Measurements from ENCODE around the gene COX20.
"Not testable (repeated sequence)": the region's sequence is repeated elsewhere in the genome, so short reads cannot be mapped to it uniquely, and the experiment has no call there.

The COX20 gene

DNA sequence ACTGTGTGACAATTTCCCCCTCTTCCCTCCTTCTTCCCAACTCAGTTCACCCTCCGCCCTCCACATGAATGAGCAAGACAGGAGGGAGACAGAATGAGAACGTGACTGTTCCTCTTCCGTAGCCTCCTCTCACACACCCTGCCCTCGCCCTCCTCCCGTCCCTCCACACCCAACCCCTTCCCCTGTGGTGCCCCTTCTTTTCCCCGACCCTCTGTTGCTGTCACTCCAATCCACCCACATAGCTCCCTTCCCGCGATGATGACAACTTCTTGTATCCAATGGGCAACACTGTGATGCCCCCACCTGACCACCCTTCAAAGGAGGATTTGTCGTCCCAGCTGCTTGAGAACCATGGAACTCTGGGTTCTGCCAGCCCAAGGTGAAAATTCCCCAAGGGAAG, 41.4 kb upstream of the COX20 start:
- TF ChIP-seq CTCF (IDR thresholded peaks at IDR 0.05; ENCODE audit: low read depth, low read length, missing control alignments), result no peak
- DNase-seq (ENCODE audit: low read depth), result no peak
- no peak overlapping the region for H3K4me3 ChIP-seq (ENCODE audit: low read depth, low read length)
- in situ Hi-C loops (cut with HindIII; ENCODE audit: low sequenced_read_pairs), result no loop called here

DNA sequence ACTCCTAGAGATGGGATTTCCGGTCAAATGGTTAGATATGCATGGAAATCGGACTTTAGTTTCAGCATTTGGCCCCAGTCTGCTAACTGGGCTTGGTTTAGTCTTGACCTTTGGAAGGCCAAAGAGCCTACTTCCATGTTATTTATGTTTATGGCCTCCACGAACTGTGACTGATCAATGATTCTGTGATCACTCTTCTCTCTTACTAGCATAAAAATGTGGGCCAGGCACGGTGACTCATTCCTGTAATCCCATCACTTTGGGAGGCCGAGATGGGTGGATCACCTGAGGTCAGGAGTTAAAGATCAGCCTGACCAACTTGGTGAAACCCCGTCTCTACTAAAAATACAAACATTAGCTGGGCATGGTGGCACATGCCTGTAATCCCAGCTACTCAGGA, 40.9 kb upstream of the COX20 start:
- DNase-seq (ENCODE audit: low read depth); H3K4me3 ChIP-seq (ENCODE audit: low read depth, low read length); in situ Hi-C loops (cut with HindIII; ENCODE audit: low sequenced_read_pairs): not testable (repeated sequence)

- H3K4me3 ChIP-seq (ENCODE audit: low read depth, low read length), result no peak overlapping the region
- peak; percentile 62 for DNase-seq (ENCODE audit: low read depth)
- in situ Hi-C loops (cut with HindIII; ENCODE audit: low sequenced_read_pairs), result no loop called here
- TF ChIP-seq CTCF (IDR thresholded peaks at IDR 0.05; ENCODE audit: low read depth, low read length, missing control alignments), result peak; percentile 75
Measured at GRCh38 chr1:244796719-244797406, 38.6 kb upstream of the COX20 start.

- H3K4me3 ChIP-seq (ENCODE audit: low read depth, low read length), result no peak overlapping the region
- DNase-seq (ENCODE audit: low read depth), result no peak
- TF ChIP-seq CTCF (IDR thresholded peaks at IDR 0.05; ENCODE audit: low read depth, low read length, missing control alignments), result no peak
- in situ Hi-C loops (cut with HindIII; ENCODE audit: low sequenced_read_pairs), result loop anchor here (5.0 kb wide), 1 partner anchor 199 kb away; no protein-coding TSS in a partner anchor
Measured at GRCh38 chr1:244800821-244801220, 34.6 kb upstream of the COX20 start.

- DNase-seq (ENCODE audit: low read depth), result no peak
- peak; percentile 52 for TF ChIP-seq CTCF (IDR thresholded peaks at IDR 0.05; ENCODE audit: low read depth, low read length, missing control alignments)
- in situ Hi-C loops (cut with HindIII; ENCODE audit: low sequenced_read_pairs), result loop anchor here (5.0 kb wide), 1 partner anchor 199 kb away; no protein-coding TSS in a partner anchor
- H3K4me3 ChIP-seq (ENCODE audit: low read depth, low read length), result no peak overlapping the region
Measured at GRCh38 chr1:244801246-244801645, 34.2 kb upstream of the COX20 start.

DNA sequence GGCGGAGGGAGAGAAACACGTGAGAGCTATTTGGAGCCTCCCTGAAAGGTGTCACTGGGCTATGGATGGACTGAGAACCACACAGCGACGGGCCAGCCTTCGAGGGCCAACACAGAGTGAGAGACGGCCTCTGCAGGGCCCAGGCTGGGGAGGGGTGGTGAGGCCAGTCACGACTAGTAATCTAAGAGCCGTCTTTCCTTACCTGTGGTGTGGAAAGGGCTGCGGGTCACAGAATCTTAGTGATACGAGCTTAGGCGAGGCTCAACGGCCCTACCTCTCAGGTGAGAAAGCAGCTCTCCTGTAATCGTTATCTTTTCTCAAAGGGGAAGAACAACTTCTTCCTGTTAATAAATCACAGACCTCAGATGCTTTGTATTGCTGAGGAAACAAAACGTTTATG, 33.4 kb upstream of the COX20 start:
- TF ChIP-seq CTCF (IDR thresholded peaks at IDR 0.05; ENCODE audit: low read depth, low read length, missing control alignments), result no peak
- DNase-seq (ENCODE audit: low read depth), result no peak
- in situ Hi-C loops (cut with HindIII; ENCODE audit: low sequenced_read_pairs), result loop anchor here (5.0 kb wide), 1 partner anchor 200 kb away; no protein-coding TSS in a partner anchor
- no peak overlapping the region for H3K4me3 ChIP-seq (ENCODE audit: low read depth, low read length)

DNA sequence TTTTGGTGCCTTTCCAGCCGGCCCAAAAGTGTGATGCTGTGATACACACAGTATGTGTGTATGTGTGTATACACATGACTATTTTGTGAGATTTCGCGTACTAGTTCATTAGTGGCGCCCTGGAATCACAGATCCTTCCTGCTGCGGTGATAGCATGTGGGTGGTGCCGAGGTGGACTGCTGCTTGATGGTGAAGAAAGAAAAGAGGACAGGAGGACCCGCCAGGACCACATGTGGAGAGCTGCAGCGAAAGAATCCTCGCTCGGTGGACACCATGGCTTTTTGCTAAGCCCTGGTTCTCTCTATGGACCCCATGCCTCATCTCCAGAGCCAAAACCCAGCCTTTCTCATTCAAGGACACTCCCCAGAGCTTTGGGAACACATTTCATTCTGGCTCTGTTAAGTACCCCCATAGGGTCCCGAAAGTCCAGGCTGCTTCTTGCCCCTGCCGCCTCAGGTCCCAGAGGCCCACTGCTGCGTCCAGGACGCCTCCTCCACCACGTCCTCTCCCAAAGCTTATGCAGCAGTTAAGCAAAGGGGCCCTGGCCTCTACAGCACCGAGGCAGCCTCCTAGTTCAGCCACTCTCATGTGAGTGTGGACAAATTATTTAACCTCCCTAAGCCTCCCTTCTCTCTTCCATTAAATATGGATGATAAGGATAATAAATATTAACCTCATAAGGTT, 32.8 kb upstream of the COX20 start:
- H3K4me3 ChIP-seq (ENCODE audit: low read depth, low read length), result no peak overlapping the region
- no peak for DNase-seq (ENCODE audit: low read depth)
- in situ Hi-C loops (cut with HindIII; ENCODE audit: low sequenced_read_pairs), result loop anchor here (5.0 kb wide), 1 partner anchor 200 kb away; no protein-coding TSS in a partner anchor
- TF ChIP-seq CTCF (IDR thresholded peaks at IDR 0.05; ENCODE audit: low read depth, low read length, missing control alignments), result no peak

Measured in astrocyte of the cerebellum (primary cell).